Loucy (cell line): ENCODE data around the gene MANF.

Experiments
- H2AFZ ChIP-seq: fragments of 200-600 bp; sonication (generic); 2 replicates; pipeline ENCODE4 v1.6.0; 2016; ENCODE audit warnings: antibody characterized with exemption, mild to moderate bottlenecking, low read length, moderate library complexity
- H3F3A ChIP-seq: fragments of 200-600 bp; 2 replicates; pipeline ENCODE4 v1.6.0; 2016; ENCODE audit warnings: antibody characterized with exemption, low read depth, mild to moderate bottlenecking
- H3K27me3 ChIP-seq: fragments of 200-600 bp; sonication (generic); 2 replicates; pipeline ENCODE4 v1.6.1; 2014; ENCODE audit warnings: low read length, mild to moderate bottlenecking; ENCODE audit not compliant: insufficient read depth, poor library complexity, severe bottlenecking
- H3K36me3 ChIP-seq: fragments of 200-600 bp; sonication (generic); 2 replicates; pipeline ENCODE4 v1.6.1; 2016; ENCODE audit warnings: low read length; ENCODE audit not compliant: insufficient read depth
- H3K4me1 ChIP-seq: fragments of 200-600 bp; sonication (generic); 2 replicates; pipeline ENCODE4 v1.5.1; 2014; ENCODE audit warnings: low read length, mild to moderate bottlenecking; ENCODE audit not compliant: insufficient read depth, poor library complexity, severe bottlenecking
- H3K4me2 ChIP-seq: fragments of 200-600 bp; sonication (generic); 2 replicates; pipeline ENCODE4 v1.6.0; 2014; ENCODE audit warnings: antibody characterized with exemption, low read length, low read depth, mild to moderate bottlenecking; ENCODE audit not compliant: poor library complexity, severe bottlenecking
- H3K4me3 ChIP-seq: fragments of 200-600 bp; sonication (generic); 2 replicates; pipeline ENCODE4 v1.5.1; 2014; ENCODE audit warnings: low read length, mild to moderate bottlenecking, mixed read lengths; ENCODE audit not compliant: poor library complexity, severe bottlenecking
- H3K79me2 ChIP-seq: fragments of 200-600 bp; sonication (generic); 2 replicates; pipeline ENCODE4 v1.6.1; 2014; ENCODE audit warnings: low read length; ENCODE audit not compliant: insufficient read depth
- H3K9ac ChIP-seq: fragments of 200-600 bp; sonication (generic); 2 replicates; pipeline ENCODE4 v1.6.0; 2014; ENCODE audit warnings: mild to moderate bottlenecking, low read depth, low read length, moderate library complexity; ENCODE audit not compliant: poor library complexity, severe bottlenecking
- H3K9me2 ChIP-seq: fragments of 200-600 bp; sonication (generic); replicated peaks from 2 replicates; pipeline ENCODE4 v1.6.1; 2016; ENCODE audit warnings: low read depth, low read length, mixed read lengths
- H3K9me3 ChIP-seq: fragments of 200-600 bp; sonication (generic); 2 replicates; pipeline ENCODE4 v1.6.1; 2014; ENCODE audit warnings: mild to moderate bottlenecking, antibody characterized with exemption, low read length, low read depth; ENCODE audit not compliant: insufficient read depth
- H4K20me1 ChIP-seq: fragments of 200-600 bp; sonication (generic); 2 replicates; pipeline ENCODE4 v1.6.0; 2014; ENCODE audit warnings: antibody characterized with exemption, low read length, mild to moderate bottlenecking; ENCODE audit not compliant: insufficient read depth, poor library complexity, severe bottlenecking
- CTCF ChIP-seq: fragments of 200-600 bp; sonication (generic); conservative IDR thresholded peaks from 2 replicates; pipeline ENCODE4 v1.5.1; 2014; ENCODE audit warnings: mild to moderate bottlenecking, antibody characterized with exemption, low read length
- EZH2phosphoT487 ChIP-seq: fragments of 200-600 bp; IDR thresholded peaks from 2 replicates; pipeline ENCODE4 v1.6.1; 2018; ENCODE audit warnings: antibody characterized with exemption, mild to moderate bottlenecking, moderate library complexity, borderline replicate concordance

Gene MANF

GRCh38 chr3:51338632-51339031 lies 46.5 kb upstream of the MANF start:
- Histone ChIP-seq H3K4me1 (no peaks in the 10 kb centered on the region), H3K4me2 (no peak overlapping the region), H3K27me3 (no peaks in the 10 kb centered on the region), H3K36me3 (no peaks in the 10 kb centered on the region), H3F3A (no peaks in the 10 kb centered on the region), H3K9me2 (no peaks in the 10 kb centered on the region), H4K20me1 (no peaks in the 10 kb centered on the region), H3K9me3 (no peaks in the 10 kb centered on the region), H3K9ac (no peak overlapping the region), H2AFZ (no peak overlapping the region), H3K79me2 (no peaks in the 10 kb centered on the region), H3K4me3 (no peak overlapping the region)
- no peak for TF ChIP-seq CTCF
- TF ChIP-seq EZH2phosphoT487, result no peak

GRCh38 chr3:51340013-51340829 lies 44.9 kb upstream of the MANF start:
- Histone ChIP-seq H3K9me3 (no peaks in the 10 kb centered on the region), H3K4me1 (no peaks in the 10 kb centered on the region), H4K20me1 (no peaks in the 10 kb centered on the region), H2AFZ (no peak overlapping the region), H3K4me3 (no peak overlapping the region), H3F3A (no peaks in the 10 kb centered on the region), H3K27me3 (no peaks in the 10 kb centered on the region), H3K9ac (no peak overlapping the region), H3K9me2 (no peaks in the 10 kb centered on the region), H3K79me2 (no peaks in the 10 kb centered on the region), H3K4me2 (no peak overlapping the region), H3K36me3 (no peaks in the 10 kb centered on the region)
- TF ChIP-seq EZH2phosphoT487, result no peak
- TF ChIP-seq CTCF, result no peak

- H3F3A ChIP-seq, result no peaks in the 10 kb centered on the region
- no peak overlapping the region for H3K4me2 ChIP-seq
- H3K9ac ChIP-seq, result no peak overlapping the region
- no peaks in the 10 kb centered on the region for H3K9me3 ChIP-seq
- H3K9me2 ChIP-seq, result no peaks in the 10 kb centered on the region
- no peak overlapping the region for H3K4me3 ChIP-seq
- no peaks in the 10 kb centered on the region for H3K27me3 ChIP-seq
- H4K20me1 ChIP-seq, result no peaks in the 10 kb centered on the region
- no peak overlapping the region for H2AFZ ChIP-seq
- H3K4me1 ChIP-seq, result no peaks in the 10 kb centered on the region
- TF ChIP-seq CTCF (no peak), EZH2phosphoT487 (no peak)
- no peaks in the 10 kb centered on the region for H3K36me3 ChIP-seq
- no peaks in the 10 kb centered on the region for H3K79me2 ChIP-seq
Measured at GRCh38 chr3:51340989-51341636, 44.0 kb upstream of the MANF start.
